ENCODE measurements around the gene HID1. TPM values are rescaled to one million over a fixed set of nuclear protein-coding genes. Genes with fewer than 3 reads are reported as not detected.

The HID1 gene
- total and polyA plus RNA-seq, 9 of the 15 experiments (the other 6 are each of a cell fraction or from before 2014, with no cell fraction given): 0.14 to 2.1 (median 0.54) TPM; not detected in 2

DNA sequence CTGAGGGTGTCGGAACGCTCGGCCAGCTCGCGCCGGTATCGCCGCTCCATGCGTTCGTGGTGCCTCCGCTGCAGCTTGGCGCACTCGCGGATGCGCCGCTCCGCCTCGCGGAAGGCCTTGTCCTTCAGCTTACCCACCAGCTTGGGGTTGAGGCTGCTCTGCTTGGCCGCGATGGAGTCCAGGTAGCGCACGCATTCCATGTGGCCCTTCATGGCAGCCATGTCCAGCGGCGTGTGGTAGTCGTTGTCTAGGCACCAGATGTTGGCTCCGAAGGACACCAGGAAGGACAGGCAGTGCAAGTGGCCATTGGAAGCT is 52.3 kb downstream of the HID1 start:
- peaks cover 7 to 16% of the 10 kb centered on the region in 2 experiments; a peak in 4 of 5 replicates for H3K27me3 ChIP-seq (ENCODE audit: control insufficient read depth in 2 of 2, insufficient read depth in 2 of 2, low read length in 2 of 2)
- ATAC-seq: no peak

More for the DNA sequence above, 52.3 kb downstream of the HID1 start:
- in situ Hi-C loops (cut with MboI) (loop anchor here (5.0 kb wide), 1 partner anchor 37 kb away; no protein-coding TSS in a partner anchor), intact Hi-C loops (cut with micrococcal nuclease) (loop anchor here (10.0 kb wide), 1 partner anchor 85 kb away; no protein-coding TSS in a partner anchor)
- no peak overlapping the region for H3K9ac ChIP-seq (ENCODE audit: insufficient read depth in 1 of 2, low read depth in 2 of 2, low read length in 2 of 2)
- DNase-seq (ENCODE audit: extremely low read depth in 1 of 4, low spot score in 3 of 4) (no peak), FAIRE-seq (no peak)
- H3K36me3 ChIP-seq (ENCODE audit: control insufficient read depth, insufficient read depth, low read length): no peaks in the 10 kb centered on the region
- H3K79me2 ChIP-seq (ENCODE audit: control insufficient read depth, insufficient read depth, low read length): no peaks in the 10 kb centered on the region
- TF ChIP-seq, protein P1, sequence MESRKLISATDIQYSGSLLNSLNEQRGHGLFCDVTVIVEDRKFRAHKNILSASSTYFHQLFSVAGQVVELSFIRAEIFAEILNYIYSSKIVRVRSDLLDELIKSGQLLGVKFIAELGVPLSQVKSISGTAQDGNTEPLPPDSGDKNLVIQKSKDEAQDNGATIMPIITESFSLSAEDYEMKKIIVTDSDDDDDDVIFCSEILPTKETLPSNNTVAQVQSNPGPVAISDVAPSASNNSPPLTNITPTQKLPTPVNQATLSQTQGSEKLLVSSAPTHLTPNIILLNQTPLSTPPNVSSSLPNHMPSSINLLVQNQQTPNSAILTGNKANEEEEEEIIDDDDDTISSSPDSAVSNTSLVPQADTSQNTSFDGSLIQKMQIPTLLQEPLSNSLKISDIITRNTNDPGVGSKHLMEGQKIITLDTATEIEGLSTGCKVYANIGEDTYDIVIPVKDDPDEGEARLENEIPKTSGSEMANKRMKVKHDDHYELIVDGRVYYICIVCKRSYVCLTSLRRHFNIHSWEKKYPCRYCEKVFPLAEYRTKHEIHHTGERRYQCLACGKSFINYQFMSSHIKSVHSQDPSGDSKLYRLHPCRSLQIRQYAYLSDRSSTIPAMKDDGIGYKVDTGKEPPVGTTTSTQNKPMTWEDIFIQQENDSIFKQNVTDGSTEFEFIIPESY (CRISPR knock-in tag; IDR thresholded peaks at IDR 0.05): peak; percentile 95
- TF ChIP-seq, protein P2, sequence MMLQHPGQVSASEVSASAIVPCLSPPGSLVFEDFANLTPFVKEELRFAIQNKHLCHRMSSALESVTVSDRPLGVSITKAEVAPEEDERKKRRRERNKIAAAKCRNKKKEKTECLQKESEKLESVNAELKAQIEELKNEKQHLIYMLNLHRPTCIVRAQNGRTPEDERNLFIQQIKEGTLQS (IDR thresholded peaks at IDR 0.05): peak; percentile 18; the same call in 1 of the 2 replicates
- TF ChIP-seq, protein P2 (CRISPR knock-in tag; conservative IDR thresholded peaks at IDR 0.05): no peak
- TF ChIP-seq ZNF408 (CRISPR knock-in tag; IDR thresholded peaks at IDR 0.05; ENCODE audit: low read depth): no peak
- no peaks in the 10 kb centered on the region for H3K9me1 ChIP-seq (ENCODE audit: control insufficient read depth, insufficient read depth, low read length)
- BruUV-seq (replicated peaks): no TSS peak
- no peak overlapping the region for H3K4me2 ChIP-seq (ENCODE audit: insufficient read depth, low read length)
- ChIA-PET CTCF (ENCODE audit: low intra/inter-chr PET ratio) (interaction anchor here (1.4 kb wide), 1 partner anchor 40 kb away, joined by 7 read pairs; no protein-coding TSS in a partner anchor), POLR2A (interaction anchor here (0.6 to 1.4 kb wide), 4 partner anchors 24 to 90 kb away, joined by 3 to 5 read pairs (median 4); partner anchors contain the start of gene FDXR)
- H3K4me3 ChIP-seq: no peak overlapping the region
- H3K27ac ChIP-seq (ENCODE audit: extremely low read depth, low read depth, low read length): no peak overlapping the region
- no peak overlapping the region for H2AFZ ChIP-seq (ENCODE audit: low read depth, low read length)
- H3K9me3 ChIP-seq (replicated peaks; ENCODE audit: control insufficient read depth, insufficient read depth, low read depth, low read length): no peaks in the 10 kb centered on the region
- WGBS (ENCODE audit: insufficient coverage, low coverage, missing lambda C conversion rate): 91% methylated on average over 19 of the region's 27 CpGs
- peaks cover 18 to 67% of the 10 kb centered on the region in 2 experiments for H3K4me1 ChIP-seq (replicated peaks in 1 of 2; ENCODE audit: control insufficient read depth in 2 of 2, insufficient read depth in 2 of 2, low read length in 2 of 2)
- no peaks in the 10 kb centered on the region for H4K20me1 ChIP-seq (replicated peaks; ENCODE audit: control insufficient read depth, insufficient read depth, low read length)
